ENCODE results near the gene EEF2.
"Not testable (repeated sequence)": the region's sequence is repeated elsewhere in the genome, so short reads cannot be mapped to it uniquely, and the experiment has no call there.

EEF2 gene

DNA sequence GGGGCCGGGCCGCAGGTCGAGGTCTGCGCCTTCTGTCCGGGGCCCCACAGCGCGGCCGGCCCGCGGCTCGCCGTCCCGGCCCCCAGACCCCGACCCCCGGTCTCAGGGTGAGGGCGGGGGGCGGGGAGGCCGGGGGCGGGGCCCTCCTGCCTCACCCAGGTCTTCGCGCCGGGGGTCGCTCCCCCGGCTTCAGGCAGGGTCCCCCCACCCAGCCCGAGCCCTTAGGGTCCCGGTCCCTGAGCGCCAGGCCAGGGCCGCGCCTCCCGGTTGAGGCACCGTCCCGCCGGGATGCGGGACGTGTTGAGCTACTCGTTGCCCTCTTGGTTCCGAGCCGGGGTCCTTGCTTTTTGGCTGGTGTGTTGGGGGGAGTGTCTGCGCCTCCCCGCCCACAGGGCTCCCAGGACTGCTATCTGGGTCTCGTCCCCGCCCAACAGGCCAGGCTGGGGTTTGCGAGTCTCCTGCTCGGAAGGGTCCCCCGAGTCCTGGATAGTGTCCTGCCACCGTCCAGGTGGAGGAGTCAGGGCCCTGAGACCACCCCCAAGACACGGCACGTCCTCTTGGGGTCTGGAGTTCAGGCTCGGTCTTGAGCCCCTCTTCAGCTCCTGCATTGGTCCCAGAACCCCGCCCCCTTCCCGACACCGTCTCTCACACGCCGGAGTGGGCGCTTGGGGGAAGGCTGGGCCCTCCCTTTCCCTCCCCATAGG is 22.7 kb upstream of the EEF2 start:
- H3K27me3 Mint-ChIP-seq: no peaks in the 10 kb centered on the region

DNA sequence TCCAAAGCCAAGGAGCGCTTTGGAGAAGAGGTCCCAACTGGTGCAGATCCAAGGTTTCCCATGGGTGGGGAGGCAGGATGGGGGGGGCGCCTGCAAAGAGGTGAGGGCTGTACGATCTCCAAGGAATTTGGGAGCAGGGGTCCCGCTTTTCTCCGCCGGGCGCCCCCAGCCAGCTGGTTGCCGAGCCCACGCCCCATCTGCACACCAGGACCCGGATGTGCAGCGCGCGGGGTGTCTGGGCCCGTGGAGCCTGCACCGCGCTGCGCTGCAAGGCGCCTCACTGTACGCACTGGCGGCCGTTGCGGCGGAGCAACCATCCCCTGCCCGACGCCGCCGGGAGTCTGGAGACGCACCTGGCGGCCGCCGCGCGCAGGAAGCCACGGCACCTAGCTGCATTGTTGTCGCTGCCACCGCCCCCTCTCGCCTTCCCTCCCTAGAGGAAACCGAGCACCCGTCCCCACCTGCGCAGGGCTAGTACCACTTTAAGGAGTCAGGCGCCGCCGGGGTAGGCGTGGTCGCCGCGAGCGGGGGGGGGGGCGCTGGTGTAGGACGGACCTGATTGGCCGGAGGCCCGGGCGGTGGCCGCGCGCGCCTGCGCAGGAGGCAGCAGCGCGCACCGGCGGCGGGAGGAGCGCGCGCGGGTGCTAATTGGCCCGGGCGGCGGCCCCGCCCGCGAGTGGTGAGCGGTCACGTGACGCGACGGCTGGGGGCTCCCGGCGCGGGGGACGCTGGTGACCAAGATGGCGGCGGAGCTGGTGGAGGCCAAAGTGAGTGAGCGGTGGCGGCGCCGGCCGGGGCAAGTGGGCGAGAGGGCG is 22.0 kb upstream of the EEF2 start, which contains the start of gene PIAS4:
Gene PIAS4, plus strand, starts transcription at position 716 of the 815 bp plus-strand sequence. Its CDS starts 25 bp downstream, at position 741.
- H3K9me3 Mint-ChIP-seq (ENCODE audit: low read depth): no peaks in the 10 kb centered on the region
- H3K27me3 Mint-ChIP-seq: no peaks in the 10 kb centered on the region
- peaks cover 23% of the 10 kb centered on the region for H3K4me1 Mint-ChIP-seq (ENCODE audit: low read depth)
- no peaks in the 10 kb centered on the region for H3K36me3 Mint-ChIP-seq
- peak within 1 kb of the TSS; percentile 88 for H3K4me3 Mint-ChIP-seq
- H3K27ac Mint-ChIP-seq: peak within 1 kb of the TSS; percentile 70

More for the DNA sequence above, 22.7 kb upstream of the EEF2 start:
- Mint-ChIP-seq H3K4me1 (ENCODE audit: low read depth) (peaks cover 27% of the 10 kb centered on the region), H3K9me3 (ENCODE audit: low read depth) (no peaks in the 10 kb centered on the region), H3K27ac (peak overlapping the region; percentile 61), H3K4me3 (peak overlapping the region; percentile 88), H3K36me3 (no peaks in the 10 kb centered on the region)

DNA sequence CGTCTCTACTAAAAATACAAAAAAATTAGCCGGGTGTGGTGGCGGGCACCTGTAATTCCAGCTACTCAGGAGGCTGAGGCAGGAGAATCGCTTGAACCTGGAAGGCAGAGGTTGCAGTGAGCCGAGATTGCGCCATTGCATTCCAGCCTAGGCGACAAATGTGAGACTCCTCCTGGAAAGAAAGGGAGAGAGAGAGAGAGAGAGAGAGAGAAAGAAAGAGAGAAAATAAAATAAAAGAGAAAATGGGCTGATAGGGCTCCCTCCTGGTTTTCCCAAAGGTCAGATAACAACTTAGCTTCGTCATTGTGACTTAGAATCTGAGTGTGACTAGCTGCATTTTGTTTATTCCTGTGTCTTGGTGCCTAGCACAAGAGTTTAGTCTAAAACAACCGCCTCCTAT is 20.2 kb upstream of the EEF2 start:
- not testable (repeated sequence) for H3K9me3 Mint-ChIP-seq (ENCODE audit: low read depth); H3K27ac Mint-ChIP-seq; H3K27me3 Mint-ChIP-seq; H3K4me3 Mint-ChIP-seq; H3K36me3 Mint-ChIP-seq
- peaks cover 18% of the 10 kb centered on the region for H3K4me1 Mint-ChIP-seq (ENCODE audit: low read depth)

DNA sequence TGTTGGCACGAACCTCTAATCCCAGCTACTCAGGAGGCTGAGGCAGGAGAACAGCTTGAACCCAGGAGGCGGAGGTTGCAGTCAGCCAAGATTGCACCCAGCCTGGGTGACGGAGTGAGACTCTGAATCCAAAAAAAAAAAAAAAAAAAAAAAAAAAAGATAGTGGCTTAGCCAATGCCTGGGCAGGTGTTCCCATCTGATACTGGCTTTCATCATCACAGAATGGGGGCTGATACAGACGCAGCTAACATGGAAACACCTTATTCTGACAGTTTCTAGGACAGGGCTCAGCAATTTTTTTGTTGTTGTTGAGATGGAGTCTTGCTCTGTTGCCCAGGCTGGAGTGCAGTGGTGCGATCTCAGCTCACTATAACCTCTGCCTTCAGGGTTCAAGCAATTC is 15.5 kb upstream of the EEF2 start:
- not testable (repeated sequence) for H3K9me3 Mint-ChIP-seq (ENCODE audit: low read depth); H3K4me1 Mint-ChIP-seq (ENCODE audit: low read depth); H3K27ac Mint-ChIP-seq; H3K4me3 Mint-ChIP-seq; H3K27me3 Mint-ChIP-seq; H3K36me3 Mint-ChIP-seq

DNA sequence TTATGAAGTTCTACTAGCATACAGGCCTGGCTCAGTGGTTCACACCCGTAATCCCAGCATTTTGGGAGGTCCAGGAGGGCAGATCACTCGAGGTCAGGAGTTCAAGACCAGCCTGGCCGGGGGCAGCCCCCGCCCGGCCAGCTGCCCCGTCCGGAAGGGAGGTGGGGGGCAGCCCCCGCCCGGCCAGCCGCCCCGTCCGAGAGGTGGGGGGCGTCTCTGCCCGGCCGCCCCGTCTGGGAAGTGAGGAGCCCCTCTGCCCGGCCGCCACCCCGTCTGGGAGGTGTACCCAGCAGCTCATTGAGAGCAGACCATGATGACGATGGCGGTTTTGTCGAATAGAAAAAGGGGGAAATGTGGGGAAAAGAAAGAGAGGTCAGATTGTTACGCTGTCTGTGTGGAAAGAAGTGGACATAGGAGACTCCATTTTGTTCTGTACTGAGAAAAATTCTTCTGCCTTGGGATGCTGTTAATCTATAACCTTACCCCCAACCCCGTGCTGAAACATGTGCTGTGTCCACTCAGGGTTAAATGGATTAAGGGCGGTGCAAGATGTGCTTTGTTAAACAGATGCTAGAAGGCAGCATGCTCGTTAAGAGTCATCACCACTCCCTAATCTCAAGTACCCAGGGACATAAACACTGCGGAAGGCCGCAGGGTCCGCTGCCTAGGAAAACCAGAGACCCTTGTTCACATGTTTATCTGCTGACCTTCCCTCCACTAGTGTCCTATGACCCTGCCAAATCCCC is 13.6 kb upstream of the EEF2 start:
- H3K4me3 Mint-ChIP-seq; H3K27me3 Mint-ChIP-seq; H3K9me3 Mint-ChIP-seq (ENCODE audit: low read depth); H3K4me1 Mint-ChIP-seq (ENCODE audit: low read depth); H3K36me3 Mint-ChIP-seq; H3K27ac Mint-ChIP-seq: not testable (repeated sequence)

DNA sequence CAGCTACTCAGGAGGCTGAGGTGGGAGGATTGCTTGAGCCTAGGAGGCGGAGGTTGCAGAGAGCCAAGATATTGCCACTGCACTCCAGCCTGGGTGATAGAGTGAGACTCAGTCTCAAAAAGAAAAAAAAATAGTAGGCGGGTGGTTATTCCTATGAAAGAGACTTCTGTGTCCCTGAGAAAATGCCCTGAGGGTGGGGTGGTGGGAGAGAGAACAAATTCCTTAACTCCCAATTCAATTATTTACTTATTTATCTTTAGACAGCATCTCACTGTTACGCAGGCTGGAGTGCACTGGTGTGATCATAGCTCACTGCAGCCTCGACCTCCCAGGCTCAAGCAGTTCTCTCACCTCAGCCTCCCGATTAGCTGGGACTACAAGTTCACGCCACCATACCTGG is 10.3 kb upstream of the EEF2 start:
- Mint-ChIP-seq H3K36me3 (no peaks in the 10 kb centered on the region), H3K27me3 (no peaks in the 10 kb centered on the region), H3K4me3 (no peak overlapping the region), H3K27ac (no peak overlapping the region), H3K4me1 (ENCODE audit: low read depth) (peaks cover 5% of the 10 kb centered on the region), H3K9me3 (ENCODE audit: low read depth) (no peaks in the 10 kb centered on the region)

DNA sequence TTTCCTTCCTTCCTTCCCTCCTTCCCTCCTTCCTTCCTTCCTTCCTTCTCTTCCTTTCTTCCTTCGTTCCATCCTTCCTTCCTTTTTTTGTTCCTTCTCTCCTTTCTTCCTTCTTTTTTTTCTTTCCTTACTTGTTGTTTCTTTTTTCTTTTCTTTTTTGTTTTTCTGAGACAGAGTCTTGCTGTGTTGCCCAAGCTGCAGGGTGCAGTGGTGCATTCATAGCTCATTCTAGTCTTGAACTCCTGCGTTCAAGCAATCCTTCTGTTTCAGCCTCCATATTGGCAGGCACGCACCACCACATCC is 5.5 kb upstream of the EEF2 start:
- peak overlapping the region; percentile 34 for H3K4me3 Mint-ChIP-seq
- H3K27ac Mint-ChIP-seq: peak overlapping the region; percentile 74

DNA sequence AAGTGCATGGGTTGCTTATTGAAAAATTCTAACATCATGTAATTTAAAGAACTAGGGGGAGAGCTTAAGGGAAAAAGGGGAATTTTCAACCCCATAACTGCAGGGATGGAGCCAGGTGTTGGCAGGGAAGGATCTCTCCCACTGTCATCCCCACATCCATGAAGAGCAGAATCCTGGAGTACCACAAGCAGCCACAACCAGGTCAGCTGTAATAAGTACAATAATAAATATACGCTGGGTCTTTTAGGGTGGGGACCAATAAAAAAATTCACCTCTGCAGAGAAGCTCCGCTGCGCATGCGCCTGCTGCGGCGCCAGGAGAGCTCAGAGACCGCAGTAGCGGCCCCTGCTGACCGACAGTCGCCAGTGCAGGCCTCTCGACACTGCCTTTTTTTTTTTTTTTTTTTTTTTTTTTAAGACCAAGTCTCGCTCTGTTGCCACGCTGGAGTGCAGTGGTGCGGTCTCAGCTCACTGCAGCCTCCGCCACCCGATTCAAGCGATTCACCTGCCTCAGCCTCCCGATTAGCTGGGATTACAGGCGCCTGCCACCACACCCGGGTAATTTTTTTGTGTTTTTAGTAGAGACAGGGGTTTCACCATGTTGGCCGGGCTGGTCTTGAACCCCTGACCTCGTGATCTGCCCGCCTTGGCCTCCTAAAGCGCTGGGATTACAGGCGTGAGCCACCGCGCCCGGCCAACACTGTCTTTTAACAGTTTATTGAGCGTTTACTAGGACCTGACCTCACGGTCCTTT is 2.5 kb upstream of the EEF2 start:
- Mint-ChIP-seq H3K36me3 (peaks cover 17% of the 10 kb centered on the region), H3K27me3 (no peaks in the 10 kb centered on the region), H3K4me3 (peak overlapping the region; percentile 70), H3K9me3 (ENCODE audit: low read depth) (no peaks in the 10 kb centered on the region), H3K4me1 (ENCODE audit: low read depth) (peaks cover 33% of the 10 kb centered on the region), H3K27ac (peak overlapping the region; percentile 72)

More for the DNA sequence above, 5.5 kb upstream of the EEF2 start:
- H3K27me3 Mint-ChIP-seq: no peaks in the 10 kb centered on the region
- peaks cover 18% of the 10 kb centered on the region for H3K4me1 Mint-ChIP-seq (ENCODE audit: low read depth)
- no peaks in the 10 kb centered on the region for H3K9me3 Mint-ChIP-seq (ENCODE audit: low read depth)
- H3K36me3 Mint-ChIP-seq: no peaks in the 10 kb centered on the region

DNA sequence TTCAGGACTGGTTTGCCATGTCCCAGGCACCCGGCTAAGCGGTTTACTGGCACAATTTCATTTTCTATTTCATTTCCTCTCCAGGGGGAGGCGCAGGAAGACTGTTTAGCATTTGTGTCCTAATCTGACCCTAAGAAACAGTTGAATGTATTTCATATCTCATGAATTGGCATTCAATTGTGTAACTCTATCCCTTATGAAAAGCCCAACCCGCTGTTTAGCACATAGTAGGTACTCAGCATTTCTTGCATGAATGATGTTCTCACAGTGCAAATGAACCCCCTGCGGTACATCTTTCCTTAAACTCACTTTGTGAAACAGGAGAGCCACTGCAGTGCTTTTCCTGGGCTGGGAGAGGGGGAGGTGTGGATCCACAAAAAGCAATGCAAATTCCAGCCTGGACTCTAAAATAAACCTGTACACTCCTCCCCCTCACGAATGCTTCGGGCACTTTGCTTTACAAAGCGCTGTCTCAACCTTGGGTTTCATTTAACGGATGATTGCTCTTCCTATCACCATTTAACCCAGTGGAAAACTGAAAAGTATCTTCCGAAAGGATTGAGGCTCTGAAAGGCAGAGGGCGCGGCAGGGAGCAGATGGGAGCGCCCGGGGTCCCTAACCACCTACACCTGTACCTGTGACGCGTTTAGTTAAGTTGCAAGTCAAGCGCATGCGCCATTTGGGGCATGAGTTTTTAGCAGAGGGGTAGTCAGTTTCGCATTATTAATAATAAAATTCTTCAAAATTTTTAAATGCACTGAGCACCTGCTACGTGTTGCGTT is 1.2 kb upstream of the EEF2 start:
- Mint-ChIP-seq H3K4me3 (peak overlapping the region; percentile 99), H3K27me3 (no peaks in the 10 kb centered on the region), H3K36me3 (peaks cover 17% of the 10 kb centered on the region), H3K4me1 (ENCODE audit: low read depth) (peaks cover 41% of the 10 kb centered on the region), H3K9me3 (ENCODE audit: low read depth) (no peaks in the 10 kb centered on the region), H3K27ac (peak overlapping the region; percentile 62)

DNA sequence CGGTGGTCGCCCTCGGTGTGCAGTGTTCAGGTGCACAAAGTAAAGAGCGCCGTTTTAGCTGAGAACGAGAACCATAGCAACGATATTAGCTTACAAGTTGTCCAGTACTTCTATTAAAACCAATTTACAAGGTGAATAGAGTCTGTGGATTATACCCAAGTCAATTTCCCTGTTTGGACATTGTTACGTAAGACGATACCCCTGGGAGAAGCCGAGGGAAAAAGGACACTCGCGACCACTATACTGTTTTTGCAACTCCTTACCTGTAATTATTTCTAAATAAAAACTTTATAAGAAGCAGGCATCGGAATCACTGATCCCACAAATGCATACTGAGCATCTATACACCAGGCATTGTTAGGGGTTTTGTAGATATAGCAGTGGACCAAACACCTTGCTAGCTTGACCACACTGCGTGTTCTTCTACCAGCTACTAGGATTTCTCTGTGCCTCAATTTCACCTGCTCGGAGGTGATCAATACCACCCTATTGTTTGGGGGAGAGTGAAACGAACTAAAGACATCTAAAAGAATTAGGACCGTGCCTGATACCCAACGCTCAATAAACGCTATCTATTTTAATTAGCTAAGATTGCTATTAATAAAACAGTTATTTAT is 488 bp upstream of the EEF2 start:
- peaks cover 17% of the 10 kb centered on the region for H3K36me3 Mint-ChIP-seq
- peaks cover 45% of the 10 kb centered on the region for H3K4me1 Mint-ChIP-seq (ENCODE audit: low read depth)
- peak overlapping the region; percentile 99 for H3K27ac Mint-ChIP-seq
- H3K27me3 Mint-ChIP-seq: no peaks in the 10 kb centered on the region
- H3K4me3 Mint-ChIP-seq: peak overlapping the region; percentile 99
- no peaks in the 10 kb centered on the region for H3K9me3 Mint-ChIP-seq (ENCODE audit: low read depth)

DNA sequence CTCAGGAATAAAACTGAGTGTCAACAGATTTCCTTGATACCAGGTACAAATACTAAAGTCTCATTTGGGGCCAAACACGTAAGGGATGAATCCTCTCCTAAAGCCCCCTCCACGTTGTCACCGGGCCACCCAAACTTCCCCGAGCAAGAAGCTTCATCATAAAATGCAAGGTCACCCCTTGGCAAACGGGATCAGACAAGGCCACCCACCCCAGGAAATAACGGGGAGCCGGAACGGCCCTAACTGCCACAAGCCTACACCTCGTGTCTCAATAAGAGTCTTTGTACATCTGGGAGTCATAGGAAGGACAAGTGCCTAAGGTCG is 717 bp downstream of the EEF2 start:
- Mint-ChIP-seq H3K9me3 (ENCODE audit: low read depth) (no peaks in the 10 kb centered on the region), H3K27ac (peak overlapping the region; percentile 99), H3K4me3 (peak overlapping the region; percentile 99), H3K4me1 (ENCODE audit: low read depth) (peaks cover 45% of the 10 kb centered on the region), H3K27me3 (no peaks in the 10 kb centered on the region), H3K36me3 (peaks cover 17% of the 10 kb centered on the region)

DNA sequence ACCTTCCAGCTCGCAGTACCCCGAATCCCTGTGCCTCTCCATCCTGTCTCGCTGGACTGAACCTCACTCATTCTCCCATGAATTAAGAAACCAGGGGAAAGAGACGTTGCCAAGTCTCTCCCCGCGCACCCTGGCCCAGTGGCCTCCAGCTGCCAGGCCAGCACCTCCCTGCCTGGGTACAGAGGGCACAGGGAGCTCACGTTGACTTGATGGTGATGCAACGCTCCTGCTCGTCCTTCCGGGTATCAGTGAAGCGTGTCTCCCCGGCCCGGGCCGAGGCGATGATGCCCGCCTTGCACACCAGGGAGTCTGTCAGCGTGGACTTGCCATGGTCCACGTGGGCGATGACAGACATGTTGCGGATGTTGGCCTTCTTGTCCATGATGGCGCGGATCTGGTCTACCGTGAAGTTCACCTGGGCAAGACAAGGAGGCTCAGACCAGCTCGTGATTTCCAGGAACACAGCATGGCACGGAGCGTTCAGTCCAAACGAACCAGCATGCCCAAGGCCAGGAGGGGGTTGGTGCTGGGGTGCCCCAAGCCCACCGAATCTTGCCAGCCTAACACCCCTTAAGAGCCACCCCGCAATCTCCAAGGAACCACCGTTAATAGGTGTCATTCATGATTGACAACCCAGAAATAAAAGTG is 1.2 kb downstream of the EEF2 start:
- Mint-ChIP-seq H3K27me3 (no peaks in the 10 kb centered on the region), H3K36me3 (peaks cover 17% of the 10 kb centered on the region), H3K4me3 (peak overlapping the region; percentile 99), H3K9me3 (ENCODE audit: low read depth) (no peaks in the 10 kb centered on the region), H3K27ac (peak overlapping the region; percentile 99), H3K4me1 (ENCODE audit: low read depth) (peaks cover 48% of the 10 kb centered on the region)

DNA sequence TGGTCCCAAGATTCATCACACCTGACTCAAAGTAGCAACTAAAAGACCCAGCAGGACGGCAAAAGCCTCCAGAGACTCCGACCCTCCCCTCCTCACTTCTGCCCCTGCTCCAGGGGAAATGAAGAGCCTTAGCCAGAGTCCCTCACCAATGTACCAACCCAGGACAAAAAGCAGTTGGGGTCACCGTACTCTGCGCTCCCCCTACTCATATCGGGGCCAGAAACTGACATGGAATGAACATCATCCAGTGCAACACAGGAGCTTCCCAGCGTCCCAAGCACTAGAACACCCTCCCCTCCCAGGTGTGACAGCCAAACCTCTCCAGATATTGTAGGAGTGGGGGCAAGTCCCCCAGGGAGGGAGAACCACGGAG is 1.7 kb downstream of the EEF2 start:
- Mint-ChIP-seq H3K36me3 (peaks cover 17% of the 10 kb centered on the region), H3K27me3 (no peaks in the 10 kb centered on the region), H3K4me1 (ENCODE audit: low read depth) (peaks cover 50% of the 10 kb centered on the region), H3K9me3 (ENCODE audit: low read depth) (no peaks in the 10 kb centered on the region), H3K4me3 (peak overlapping the region; percentile 99), H3K27ac (peak overlapping the region; percentile 99)
